Activated gamma-delta T cell treated with Interleukin-2 at 50 U/mL for 16 hours (primary cell): Measurements from ENCODE around the gene RSL24D1.

Experiments
- DNase-seq: peaks from one replicate; pipeline ENCODE4 v3.0.0-alpha.2; 2020

Gene RSL24D1

DNA sequence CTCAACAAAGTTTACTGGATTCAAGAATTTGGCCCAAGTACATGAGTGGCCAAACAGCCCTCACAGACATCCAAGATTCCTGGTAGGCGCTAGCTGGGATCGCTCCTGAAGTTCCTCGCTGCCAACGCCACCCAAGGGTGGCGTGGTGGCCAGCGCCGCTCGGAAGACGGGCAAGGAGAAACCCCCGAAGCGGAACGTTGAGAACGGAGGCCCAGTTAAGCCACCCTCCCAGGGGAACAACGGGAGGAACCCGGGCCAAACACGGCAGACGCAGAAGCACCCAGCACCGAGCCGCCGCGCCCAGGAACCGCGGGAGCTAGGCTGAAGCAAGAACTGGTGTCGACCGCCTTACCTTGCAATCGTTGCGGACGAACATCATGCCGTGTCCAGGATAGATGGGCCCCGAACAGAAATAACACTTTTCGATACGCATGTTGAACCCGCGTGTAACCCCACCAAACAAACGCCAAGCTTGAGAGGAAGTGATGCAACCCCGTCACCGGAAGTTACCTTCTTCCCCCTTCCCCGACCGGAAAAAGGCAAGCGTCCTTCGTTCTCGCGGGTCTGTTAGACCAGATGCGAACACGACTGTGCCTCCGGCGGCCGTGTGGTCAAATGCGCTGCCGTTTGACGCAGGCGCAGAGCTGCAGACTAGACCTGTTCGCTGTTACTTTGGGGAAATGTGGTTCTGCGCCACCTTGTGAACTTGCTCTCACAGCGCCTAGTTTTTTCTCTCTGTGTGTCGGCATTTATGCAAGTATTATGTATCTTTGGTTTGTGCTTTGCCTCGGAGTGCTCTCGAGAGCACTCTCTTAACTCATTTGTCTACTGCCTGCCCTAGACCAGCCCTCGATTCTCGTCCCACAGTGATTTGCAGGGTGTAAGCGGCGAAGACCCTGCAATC lies at the start of gene RSL24D1:
TSS of gene RSL24D1 (minus strand) at position 484 of the 904 bp plus-strand sequence. CDS start at position 433, 51 bp downstream.
- peak; percentile 95 for DNase-seq

DNA sequence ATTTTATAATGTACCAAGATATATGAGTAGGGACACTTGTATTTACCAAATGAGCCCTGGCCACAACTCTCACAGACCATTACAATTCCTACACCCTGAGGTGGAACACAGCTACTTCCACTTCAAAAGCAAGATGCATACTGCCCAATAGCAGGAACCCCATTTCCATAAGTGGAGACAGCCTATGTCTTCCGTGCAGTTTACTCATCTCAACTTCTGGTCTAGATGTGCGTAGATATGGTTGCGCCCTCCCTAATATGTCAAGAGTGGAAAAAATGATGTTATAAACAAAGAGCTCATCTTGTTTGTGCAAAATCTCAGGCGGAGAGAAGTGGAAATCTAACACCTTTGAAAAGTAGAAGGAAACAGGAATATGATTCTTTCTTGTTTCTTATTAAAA lies 48.3 kb upstream of the RSL24D1 start:
- no peak for DNase-seq

DNA sequence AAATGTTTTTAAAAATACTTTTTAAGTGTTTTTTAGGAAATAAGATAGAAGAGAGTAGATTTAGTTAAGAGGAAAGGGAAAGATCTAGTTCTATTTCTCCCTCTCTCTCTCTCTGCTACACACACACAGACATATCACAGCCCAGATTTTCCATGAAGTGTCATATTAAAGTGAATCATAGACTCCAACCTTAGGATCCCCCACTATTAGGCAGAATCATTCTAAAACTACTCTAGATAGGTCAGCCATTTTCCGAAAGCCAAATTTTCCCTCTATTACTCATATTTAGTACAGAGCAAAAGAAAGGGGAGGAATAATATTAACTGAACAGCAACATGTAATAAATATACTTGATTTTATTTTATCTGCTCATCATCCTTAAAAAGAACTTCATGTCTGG lies 45.1 kb upstream of the RSL24D1 start:
- DNase-seq: no peak

DNA sequence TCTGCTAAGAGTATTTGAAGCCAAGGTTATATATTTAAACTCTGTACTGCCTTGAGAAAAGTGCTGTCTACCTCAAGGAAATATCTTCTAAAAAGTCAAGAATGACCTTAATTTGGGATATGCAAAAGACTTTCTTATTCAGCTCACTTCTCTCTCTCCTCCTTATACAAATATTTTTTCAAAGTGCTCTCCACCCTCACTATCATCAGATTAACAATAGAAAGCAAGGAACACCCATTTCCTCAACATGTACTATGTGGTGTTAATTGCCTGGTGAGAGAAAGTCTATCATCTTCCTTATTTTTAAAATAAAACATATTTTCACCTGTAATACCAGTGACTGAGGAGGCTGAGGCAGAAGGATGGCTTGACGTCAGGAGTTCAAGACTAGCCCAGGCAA lies 44.4 kb upstream of the RSL24D1 start:
- no peak for DNase-seq

DNA sequence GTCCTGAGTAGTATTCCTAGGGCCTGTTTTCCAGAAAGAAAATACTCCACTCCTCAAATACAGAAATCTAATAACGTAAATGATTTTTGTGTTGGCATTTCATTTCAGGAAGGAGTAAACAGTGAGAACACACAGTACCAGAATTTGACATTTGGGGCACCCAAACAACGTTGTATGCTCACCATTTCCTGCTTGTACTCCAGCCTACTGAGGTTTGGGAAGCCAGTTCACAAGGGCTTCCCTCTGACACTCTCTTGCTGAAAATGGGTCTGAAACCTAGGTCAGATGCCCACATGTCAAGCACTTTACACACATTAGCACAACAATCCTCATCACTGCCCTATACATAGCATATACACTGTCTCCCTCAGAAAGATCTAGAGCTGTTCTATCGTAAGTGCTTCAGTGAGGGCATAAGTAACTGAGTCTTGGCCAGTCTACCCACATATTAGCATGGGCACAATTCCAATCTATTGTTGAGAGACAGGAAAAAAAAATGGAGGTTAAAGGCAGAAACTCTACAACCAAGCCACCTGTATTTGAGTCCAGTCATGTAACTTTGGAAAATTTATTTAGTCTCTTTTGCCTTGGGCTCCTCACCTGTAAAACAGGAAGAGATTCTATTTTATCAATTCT lies 43.5 kb upstream of the RSL24D1 start:
- no peak for DNase-seq

DNA sequence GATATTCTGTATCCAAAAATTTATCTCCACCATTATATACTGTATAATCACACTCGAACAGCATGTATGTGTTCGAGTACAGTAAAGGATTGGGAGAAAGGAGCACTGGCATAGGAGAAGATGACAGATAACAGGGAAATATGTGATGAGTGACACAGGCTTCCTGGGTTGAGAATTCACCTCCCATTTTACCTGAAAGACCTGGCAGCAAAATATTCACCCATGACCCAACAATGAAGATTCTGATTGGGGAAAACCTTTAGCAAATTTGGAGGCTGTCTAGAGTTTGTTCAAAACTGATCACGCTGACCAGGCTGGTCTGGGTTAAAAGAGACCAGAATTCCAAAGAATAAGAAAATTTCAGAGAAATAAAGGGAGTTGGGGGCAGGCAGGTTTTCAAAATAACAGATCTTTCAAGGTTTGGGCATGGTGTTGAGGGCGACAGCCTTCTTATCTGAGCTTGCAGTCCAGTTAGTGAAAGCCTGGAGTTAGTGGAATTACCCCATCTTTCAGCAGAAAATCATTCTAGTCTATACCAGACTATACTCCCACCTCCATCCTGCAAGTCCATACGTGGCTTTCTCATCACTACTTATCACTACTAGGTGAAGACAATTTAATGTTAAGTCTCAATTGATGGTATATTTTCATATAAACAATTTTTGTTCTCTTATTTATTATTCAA lies 42.8 kb upstream of the RSL24D1 start:
- DNase-seq: no peak

DNA sequence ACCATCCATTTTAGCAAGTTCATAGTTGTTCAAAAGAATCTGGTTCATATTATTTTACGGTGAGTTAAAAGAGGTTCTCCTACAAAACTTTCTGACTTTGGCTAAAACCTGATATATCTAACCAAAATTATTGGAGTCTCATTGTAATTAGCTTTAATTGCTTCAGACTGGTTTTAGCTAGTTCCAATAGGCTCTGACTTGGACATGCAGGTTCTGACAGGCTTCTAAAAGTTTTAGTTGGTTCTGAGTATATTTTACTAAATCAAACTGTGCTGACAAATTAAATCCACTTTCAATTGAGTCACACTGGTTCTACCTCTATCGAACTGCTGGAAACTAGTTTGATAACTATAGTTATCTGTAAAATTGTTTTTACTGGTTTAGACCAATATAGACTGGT lies 42.1 kb upstream of the RSL24D1 start:
- DNase-seq: no peak

DNA sequence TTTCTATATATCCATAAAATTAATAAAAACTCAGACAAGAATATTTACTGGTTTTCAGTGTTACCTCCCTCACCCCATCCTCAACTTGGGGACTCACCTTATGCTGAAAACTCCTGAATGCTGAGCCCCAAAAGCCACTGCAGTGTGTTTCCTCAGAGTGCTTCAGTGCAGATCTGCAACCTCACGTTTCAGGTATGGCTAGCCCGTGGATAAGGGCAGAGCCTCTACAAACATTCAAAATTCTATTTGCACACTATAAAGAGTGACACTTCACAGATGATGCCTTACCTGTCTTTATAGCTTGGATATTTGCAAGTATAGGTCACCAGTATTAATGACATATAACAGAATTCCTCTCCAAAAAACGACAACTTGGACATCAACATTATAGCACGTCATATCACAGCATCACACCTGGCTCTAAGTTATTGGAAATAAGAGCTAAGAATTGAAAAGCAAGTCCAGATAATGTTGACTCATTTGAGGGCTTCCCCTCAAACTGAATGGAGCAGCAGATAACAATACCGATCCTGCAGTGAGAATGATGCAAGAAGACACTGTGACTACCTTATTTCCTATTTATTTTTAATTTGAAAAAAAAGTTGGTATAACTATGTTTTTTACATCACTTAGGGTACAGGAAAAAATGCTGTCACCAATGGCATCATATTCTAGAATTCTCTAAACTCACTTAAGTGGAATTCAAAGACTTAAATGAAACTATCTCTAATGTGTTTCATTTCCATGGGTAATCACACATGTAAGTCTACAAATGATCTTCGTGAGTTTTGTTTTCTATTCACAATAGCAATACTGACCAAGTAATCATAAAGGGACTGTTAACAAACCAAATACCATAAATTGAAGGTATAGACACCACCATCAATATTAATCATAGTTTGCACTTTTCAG lies 40.7 kb upstream of the RSL24D1 start:
- DNase-seq: no peak

DNA sequence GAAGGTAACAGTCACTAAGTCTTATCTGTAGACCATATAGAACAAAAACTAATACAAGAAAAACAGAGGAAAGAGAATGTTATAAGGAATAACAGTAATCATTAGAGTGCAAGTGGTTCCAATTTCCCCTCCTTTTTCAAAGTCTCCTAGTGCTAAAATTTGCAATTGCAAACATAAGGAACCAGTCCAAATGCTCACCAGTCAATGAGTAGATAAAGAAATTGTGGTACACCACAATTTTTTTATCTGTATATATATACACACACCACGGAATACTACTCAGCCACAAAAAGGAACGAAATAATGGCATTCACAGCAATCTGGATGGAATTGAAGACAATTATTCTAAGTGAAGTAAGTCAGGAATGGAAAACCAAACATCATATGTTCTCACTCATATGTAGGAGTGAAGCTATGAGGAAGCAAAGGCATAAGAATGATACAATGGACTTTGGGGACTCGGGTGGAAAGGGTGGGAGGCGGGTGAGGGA lies 38.9 kb upstream of the RSL24D1 start:
- DNase-seq: no peak

DNA sequence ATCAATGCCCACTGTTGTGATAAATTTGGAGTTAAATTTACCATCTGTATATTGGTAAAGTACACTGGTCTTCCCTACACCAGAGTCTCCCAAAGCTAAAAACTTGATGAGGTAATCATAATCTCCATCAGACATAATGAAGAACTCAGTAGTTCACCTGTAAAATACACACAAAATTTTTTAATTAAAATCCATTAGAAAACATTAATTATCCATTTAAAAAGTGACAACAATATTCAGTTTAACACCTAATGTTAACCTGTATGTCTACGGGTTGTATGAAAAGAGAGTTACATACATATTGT lies 38.0 kb upstream of the RSL24D1 start:
- DNase-seq: no peak

DNA sequence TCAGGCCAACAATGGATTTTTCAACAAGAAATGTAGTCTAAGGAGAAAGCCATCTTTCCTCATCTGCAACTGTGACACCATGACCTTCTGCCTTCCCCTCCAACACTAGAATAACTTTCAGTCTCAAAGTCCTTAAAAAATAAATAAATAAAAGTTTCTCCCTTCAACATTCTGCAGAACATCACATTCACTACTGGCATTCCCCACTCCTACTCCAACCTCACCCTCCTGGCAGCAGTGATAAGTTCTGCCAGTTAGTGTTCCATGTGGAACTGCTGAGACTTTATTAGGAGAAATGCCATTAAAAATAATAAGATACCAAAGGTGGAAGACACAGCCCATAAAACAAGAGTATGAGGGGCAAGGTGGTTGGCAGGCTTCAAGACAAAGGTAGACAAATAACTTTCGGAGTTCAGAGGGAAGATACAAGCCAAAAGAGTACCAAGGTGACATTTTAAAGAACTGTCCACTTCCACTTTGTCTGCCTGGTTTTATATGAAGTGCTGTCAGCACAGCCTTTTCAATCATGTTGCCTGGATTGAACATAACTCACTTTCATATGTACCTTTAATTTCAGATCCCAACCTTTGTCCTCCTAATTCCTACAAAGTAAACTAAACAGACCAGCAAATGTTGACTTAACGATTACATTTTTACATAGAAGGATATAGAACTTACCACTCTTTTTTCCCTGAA lies 37.5 kb upstream of the RSL24D1 start:
- DNase-seq: no peak

DNA sequence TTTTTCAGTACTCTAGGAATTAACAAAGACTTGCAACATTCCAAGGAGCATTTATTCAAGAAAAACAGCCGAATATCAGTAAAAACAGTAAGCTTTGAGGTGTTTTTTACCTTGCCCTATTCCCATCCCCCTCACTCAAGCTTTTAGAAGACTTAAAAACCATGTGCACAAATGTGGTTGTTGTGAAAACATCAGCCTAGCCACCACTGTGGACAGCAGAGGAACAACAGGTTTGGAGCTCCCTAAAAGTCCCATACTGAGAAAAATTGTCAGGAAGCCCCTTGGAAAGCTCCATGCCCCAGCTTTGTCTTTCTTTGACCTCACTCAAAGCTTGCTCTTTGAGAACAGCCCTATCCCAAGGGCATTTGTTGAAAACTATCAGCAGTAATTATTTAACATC lies 34.7 kb upstream of the RSL24D1 start:
- DNase-seq: no peak

DNA sequence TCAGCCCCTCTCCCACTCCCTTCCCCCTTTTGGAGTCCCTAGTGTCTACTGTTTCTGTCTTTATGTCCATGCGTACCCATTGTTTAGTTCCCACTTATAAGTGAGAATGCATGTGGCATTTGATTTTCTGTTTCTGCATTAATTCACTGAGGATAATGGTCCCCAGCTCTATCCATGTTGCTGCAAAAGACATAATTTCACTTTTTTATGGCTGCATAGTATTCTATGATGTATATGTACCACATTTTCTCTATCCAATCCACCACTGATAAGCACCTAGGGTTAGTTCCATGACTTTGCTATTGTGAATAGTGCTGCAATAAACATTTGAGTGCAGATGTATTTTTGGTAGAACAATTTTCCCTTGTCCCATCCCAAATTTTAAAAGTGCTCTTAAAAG lies 34.2 kb upstream of the RSL24D1 start:
- no peak for DNase-seq

DNA sequence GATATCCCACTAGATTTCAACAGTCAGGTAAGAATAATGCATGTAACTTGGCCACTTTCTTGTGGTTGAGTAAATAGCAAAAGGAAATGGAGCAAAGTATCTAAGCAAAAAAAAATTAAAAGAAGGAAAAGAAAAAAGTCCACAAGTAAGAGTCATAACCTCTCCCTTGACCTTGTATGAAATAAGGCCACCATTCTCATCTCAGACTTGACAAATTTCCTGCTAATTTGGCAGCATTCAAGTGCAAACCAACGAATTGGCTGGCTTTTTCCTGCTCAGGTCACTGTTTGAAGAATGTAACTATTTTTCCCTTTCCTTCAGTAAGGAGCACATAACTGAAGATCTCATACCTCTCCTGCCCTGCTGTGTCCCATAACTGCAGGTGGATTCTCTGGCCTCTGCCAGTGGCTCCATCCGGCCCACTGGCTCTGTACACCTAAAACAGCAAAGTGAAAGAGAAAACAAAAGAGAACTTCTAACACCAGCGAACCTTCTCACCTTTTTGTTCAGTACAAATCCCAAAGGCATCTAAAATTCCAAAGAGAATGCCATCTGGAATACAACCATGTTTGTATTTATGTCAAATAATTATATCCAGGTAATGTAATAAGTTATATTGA lies 33.4 kb upstream of the RSL24D1 start:
- no peak for DNase-seq

DNA sequence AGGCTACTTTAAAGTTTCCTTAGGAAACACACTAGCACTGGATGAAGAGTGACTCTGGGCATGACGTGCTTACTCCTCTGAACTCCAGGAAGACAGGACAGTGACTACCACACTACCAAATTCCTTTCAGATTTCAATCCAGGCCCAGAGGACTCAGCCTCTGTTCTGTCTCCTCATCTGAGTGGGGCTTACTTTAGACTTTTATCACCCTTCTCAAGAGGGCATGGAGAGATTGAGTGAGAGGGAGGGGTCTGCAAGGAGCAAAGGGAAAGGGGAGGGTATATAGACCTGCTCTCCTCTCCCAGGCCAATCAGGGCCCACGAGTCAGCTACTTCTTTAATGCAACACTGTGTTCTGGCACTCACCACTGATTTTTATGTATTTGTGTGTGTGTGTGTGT lies 29.4 kb upstream of the RSL24D1 start:
- DNase-seq: no peak

DNA sequence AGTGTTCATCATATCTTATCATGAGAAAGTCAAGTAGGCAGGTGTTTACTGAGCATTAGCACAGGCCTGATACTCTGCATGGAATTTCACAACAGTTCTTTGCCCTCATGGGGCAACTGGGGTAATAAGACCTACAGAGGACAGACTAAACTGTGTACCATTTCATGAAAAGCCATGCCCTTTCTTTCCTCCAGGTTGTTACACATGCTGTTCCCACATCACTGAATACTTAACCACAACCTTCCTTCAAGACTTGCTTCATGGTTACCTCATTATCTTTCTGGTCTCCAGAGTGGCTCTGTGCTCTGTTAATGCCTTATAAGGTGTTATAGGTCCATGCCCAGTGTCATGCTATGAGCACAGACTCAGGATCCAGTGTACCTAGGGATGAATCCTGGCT lies 28.2 kb upstream of the RSL24D1 start:
- no peak for DNase-seq

DNA sequence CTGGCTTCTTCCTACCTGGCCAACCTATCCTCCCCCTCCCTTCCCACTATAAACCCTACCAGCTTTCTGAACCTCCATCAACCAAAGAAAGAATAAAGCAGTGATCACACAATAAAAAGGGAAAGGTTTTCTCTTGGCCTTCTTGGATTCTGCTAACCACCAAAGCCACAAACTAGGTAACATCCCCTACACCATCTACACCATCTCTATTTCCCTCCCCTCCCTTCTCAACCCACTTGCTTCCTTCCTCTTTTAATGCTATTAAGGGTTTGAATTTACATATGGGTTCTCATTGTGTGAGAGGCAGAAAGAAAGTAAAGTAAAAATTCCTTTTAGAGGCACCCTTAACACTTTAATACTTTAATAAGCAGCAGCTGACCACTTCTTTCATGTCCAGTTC lies 25.8 kb upstream of the RSL24D1 start:
- no peak for DNase-seq

DNA sequence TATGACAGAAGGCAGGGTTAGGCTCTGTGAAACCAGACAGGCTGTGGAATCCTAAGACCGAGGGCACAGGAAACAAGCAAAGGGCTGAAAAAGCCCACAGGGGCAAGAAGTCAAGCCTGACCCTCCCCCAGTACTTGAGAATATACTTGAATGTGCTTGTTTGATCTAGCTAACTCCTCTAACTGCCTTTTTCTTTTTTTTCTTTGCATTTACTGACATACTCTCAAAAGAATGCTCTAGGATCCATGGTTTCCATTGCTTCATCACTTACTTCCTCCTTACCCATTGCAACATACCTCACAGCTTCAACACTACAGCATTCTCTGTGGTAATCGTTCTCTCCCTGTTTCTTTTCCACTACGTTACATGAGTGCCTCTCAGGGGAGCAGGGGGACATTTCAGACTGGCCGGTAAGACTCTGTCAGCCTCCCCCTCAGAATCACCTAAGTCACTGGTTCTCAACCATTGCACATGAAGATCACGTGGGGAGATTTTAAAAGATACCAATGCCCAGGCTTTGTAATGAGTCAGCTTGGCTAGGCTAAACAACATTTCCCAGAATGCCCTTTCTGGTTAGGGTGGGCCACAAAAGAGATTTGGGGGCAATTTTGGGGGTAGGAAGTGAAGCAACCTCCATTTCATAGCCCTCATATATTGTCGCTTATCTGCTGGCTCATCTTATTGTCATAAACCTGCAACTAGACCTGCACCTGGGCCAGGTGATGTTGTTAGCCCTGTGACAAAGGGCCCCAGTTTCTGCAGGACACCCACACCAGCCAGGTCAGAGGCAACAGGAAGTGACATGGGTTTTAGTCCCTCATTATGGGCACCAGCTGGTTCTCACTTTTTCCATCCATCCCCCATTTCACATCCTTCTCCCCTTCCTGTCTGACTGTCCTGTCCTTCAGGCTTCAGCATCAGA lies 24.6 kb upstream of the RSL24D1 start:
- DNase-seq: peak; percentile 16

DNA sequence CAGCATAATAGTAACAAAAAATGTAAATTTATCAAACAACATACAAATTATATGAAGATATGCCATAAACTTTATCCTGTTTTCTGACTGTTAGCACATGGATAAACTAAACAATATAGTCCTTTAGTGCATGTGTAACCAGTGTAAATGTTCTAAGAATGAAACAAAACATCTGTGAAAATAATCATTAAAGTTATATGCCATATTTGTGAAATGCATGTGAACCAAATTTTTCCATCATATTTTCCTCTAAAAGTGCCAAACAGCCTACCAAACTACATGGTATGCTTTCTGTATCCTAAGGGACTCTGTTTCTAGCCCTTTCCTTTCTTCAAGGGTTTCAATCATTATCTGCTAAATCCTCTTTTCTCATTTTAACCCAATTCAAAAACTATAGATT lies 23.9 kb upstream of the RSL24D1 start:
- no peak for DNase-seq

DNA sequence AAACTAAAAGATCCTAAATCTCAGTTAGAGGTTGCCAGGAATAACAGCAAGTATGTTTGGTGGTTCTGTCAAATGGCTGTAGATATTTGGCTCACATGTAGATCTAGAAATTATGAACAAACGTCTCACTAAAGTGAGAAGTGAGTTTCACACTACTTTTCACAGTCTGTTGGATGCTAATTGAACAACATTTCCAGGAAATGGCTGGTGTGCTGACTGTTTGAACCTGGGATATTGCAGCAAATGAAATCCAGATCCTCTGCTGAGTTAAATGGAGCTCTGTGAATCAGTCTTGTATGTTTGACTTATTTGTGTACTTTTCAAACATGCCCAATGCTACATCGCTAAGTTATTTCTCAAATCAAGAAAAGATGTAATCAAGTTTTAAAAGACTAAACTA lies 21.3 kb upstream of the RSL24D1 start:
- no peak for DNase-seq

DNA sequence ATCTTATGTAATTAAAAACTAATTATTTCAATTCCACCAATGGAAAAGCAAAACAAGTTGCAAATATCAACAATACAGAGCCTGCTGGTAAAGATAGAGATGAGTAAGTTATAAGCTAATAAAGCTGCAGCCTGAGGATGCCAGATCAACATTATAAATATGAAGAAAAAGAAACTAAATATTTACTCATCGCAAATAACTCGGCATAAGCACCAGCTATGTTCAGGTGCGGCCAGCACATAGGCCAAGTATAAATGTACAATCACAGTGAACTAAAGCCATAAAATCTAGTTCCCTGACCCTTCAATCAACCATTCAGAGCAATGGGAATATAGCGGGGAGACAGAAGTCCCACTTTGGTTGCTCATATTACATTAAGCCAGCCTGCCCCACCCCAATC lies 7.7 kb upstream of the RSL24D1 start:
- no peak for DNase-seq
